Measurements from ENCODE around the gene TBC1D19. TPM values are rescaled to one million over a fixed set of nuclear protein-coding genes. Genes with fewer than 3 reads are reported as not detected.

Gene TBC1D19
- total RNA-seq, 1 donor: 67.1 TPM

GRCh38 chr4:26779674-26780073 is 195.8 kb downstream of the TBC1D19 start:
- H3K4me3 ChIP-seq (ENCODE audit: low read depth, low read length): no peak overlapping the region
- TF ChIP-seq CTCF (IDR thresholded peaks at IDR 0.05; ENCODE audit: insufficient read depth, low read length): no peak
- peak; percentile 89 for DNase-seq (ENCODE audit: low read depth)

DNA sequence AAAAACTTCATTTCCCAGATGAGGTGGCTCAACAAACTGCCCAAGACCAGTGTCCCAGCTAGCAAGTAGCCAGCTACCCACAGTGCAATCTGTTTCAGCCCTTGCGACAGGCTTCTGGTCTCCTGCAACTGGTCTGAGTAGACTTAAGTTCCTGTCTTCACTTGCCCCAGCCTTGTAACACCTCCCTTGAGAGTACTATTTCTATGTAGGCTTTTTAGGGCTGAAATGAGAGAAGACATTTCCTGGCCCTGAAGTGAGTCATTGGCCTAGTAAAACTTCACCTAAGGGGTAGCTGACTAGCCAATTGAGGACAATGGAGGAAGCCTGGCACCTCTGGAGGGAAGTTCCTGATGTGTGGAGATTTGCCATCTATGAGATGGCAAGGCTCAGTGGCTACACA is 196.7 kb downstream of the TBC1D19 start:
- peak; percentile 58 for DNase-seq (ENCODE audit: low read depth)
- TF ChIP-seq CTCF (IDR thresholded peaks at IDR 0.05; ENCODE audit: insufficient read depth, low read length): no peak
- no peak overlapping the region for H3K4me3 ChIP-seq (ENCODE audit: low read depth, low read length)

GRCh38 chr4:26782168-26782829 is 198.4 kb downstream of the TBC1D19 start:
- TF ChIP-seq CTCF (IDR thresholded peaks at IDR 0.05; ENCODE audit: insufficient read depth, low read length): no peak
- peak; percentile 47 for DNase-seq (ENCODE audit: low read depth)
- no peak overlapping the region for H3K4me3 ChIP-seq (ENCODE audit: low read depth, low read length)

DNA sequence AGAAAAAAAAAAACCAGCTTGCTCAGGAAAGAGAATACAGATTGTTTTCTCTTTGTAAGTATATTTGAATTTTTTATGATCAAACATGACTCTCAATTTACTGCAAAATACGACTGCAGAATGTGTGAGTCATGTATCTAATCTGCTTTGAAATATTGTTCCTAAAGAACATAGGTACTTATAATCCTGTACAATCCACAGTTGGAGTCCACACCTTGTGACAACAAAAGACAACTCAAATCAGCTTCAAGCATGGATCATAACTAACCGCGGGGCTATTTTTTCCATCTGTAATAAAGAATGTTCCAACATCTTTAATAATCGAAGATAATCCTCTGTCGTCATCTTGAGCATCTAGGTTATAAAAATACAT is 198.9 kb downstream of the TBC1D19 start:
- H3K4me3 ChIP-seq (ENCODE audit: low read depth, low read length): no peak overlapping the region
- DNase-seq (ENCODE audit: low read depth): peak; percentile 21
- no peak for TF ChIP-seq CTCF (IDR thresholded peaks at IDR 0.05; ENCODE audit: insufficient read depth, low read length)

DNA sequence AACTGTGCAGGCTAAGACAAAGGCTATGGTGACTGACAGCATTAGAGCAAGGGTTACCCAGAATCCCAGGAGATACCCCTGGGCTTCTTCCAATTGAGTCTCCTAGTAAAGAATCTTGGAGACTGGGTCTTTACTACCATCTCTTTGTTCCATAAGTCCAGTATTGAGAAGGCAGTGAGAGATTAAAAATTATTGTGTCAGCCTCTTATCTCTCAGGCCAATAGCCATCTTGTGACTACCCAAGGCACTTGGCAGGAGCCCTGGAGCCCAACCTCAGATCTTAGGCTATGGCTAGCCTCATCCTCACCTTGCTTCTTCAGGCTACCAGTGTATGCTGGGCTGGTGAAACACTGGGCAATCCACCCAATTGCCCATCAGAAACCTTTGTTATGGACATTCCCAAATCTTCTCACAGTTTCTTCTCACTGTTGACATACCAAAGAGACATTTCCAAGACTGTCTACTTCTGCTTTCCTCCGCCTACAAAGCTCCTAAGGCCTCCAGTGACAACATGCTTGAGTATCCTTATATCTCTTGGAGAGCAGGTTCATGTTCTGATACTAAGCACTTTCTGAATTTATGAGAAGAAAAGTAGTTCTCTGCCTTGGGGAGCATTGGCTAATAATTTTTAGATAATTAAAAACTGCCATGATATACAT is 200.5 kb downstream of the TBC1D19 start:
- no peak for TF ChIP-seq CTCF (IDR thresholded peaks at IDR 0.05; ENCODE audit: insufficient read depth, low read length)
- no peak overlapping the region for H3K4me3 ChIP-seq (ENCODE audit: low read depth, low read length)

DNA sequence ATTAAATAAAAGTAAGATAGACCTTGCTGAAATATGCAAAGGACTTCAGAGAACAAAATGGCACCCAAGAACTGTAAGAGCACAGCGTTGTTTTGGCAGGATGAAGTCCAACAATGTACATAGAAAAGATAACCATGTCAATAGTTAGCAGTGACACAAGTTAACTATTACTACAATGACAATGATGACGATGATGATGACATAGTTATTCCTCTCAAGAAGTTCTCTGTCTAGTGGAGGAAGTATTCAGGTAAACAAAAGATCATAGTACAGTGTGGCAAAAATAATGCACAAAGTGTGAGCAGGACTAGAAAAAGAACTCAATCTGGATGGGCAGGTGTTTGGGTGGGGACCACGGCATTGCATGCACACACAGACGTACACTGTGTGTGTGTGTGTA is 201.4 kb downstream of the TBC1D19 start:
- H3K4me3 ChIP-seq (ENCODE audit: low read depth, low read length): no peak overlapping the region
- no peak for TF ChIP-seq CTCF (IDR thresholded peaks at IDR 0.05; ENCODE audit: insufficient read depth, low read length)
- no peak for DNase-seq (ENCODE audit: low read depth)

More for the DNA sequence above, 200.5 kb downstream of the TBC1D19 start:
- DNase-seq (ENCODE audit: low read depth): peak; percentile 12

Data from fibroblast of the aortic adventitia (primary cell).